Motor neuron (in vitro differentiated cells): ENCODE results near the gene NRG4. TPM values are rescaled to one million over a fixed set of nuclear protein-coding genes. Genes with fewer than 3 reads are reported as not detected.
"Not testable (repeated sequence)": the region's sequence is repeated elsewhere in the genome, so short reads cannot be mapped to it uniquely, and the experiment has no call there.

ENCODE experiments used
- ATAC-seq, 8 experiments: fragments of 200-7000 bp; cut with Tn5 transposase; replicated peaks in 6 of 8; 2 replicates each; pipeline ENCODE4 v1.8.0; 2021; ENCODE audit warnings: mild to moderate bottlenecking in 8 of 8, moderate library complexity in 8 of 8
- H3K27ac ChIP-seq, 2 donors: fragments of 250-450 bp; sonication (Bioruptor Pico); 2 replicates each; pipeline ENCODE4 v1.9.0; 2021; ENCODE audit warnings: antibody characterized with exemption in 2 of 2, mild to moderate bottlenecking in 2 of 2, moderate library complexity in 1 of 2
- H3K4me1 ChIP-seq, 2 donors: fragments of 250-450 bp; sonication (Bioruptor Pico); replicated peaks in 1 of 2; 2 replicates each; pipeline ENCODE4 v1.6.1; 2021; ENCODE audit warnings: antibody characterized with exemption in 2 of 2, mild to moderate bottlenecking in 2 of 2, moderate library complexity in 1 of 2
- H3K4me3 ChIP-seq, 5 donors: fragments of 250-450 bp; sonication (Bioruptor Pico); 2 replicates each; pipeline ENCODE4 v1.9.0; 2021; ENCODE audit warnings: antibody characterized with exemption in 5 of 5, mild to moderate bottlenecking in 5 of 5, moderate library complexity in 4 of 5
- WGBS, 10 experiments: fragments of 450-650 bp; shearing (Covaris generic); methylation state at CpG; one replicate each; pipeline ENCODE4 v1.0.0; 2022; 5-methylcytosine and 5-hydroxymethylcytosine counted together
- in situ Hi-C, 9 experiments: fragments of 400-800 bp; cut with MboI; loops; one replicate each; pipeline ENCODE4 v1.15.0; 2021; ENCODE audit warnings: low sequenced_read_pairs in 9 of 9, low pct_unique_long_range_greater_than_20kb in 2 of 9; ENCODE audit not compliant: unreplicated experiment in 9 of 9
- total RNA-seq, 8 experiments: library from RNA; unstranded; fragments of 300-600 nt; gene quantifications; 2 replicates each; pipeline versions ENCODE4 v1.2.3 to v1.2.4, GENCODE V29; 2022

The NRG4 gene, protein sequence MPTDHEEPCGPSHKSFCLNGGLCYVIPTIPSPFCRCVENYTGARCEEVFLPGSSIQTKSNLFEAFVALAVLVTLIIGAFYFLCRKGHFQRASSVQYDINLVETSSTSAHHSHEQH
- 1 to 10 TPM in 4 of 8 experiments, under 1 TPM in 4; 0.58 to 2.9 (median 1.1) TPM for total RNA-seq

DNA sequence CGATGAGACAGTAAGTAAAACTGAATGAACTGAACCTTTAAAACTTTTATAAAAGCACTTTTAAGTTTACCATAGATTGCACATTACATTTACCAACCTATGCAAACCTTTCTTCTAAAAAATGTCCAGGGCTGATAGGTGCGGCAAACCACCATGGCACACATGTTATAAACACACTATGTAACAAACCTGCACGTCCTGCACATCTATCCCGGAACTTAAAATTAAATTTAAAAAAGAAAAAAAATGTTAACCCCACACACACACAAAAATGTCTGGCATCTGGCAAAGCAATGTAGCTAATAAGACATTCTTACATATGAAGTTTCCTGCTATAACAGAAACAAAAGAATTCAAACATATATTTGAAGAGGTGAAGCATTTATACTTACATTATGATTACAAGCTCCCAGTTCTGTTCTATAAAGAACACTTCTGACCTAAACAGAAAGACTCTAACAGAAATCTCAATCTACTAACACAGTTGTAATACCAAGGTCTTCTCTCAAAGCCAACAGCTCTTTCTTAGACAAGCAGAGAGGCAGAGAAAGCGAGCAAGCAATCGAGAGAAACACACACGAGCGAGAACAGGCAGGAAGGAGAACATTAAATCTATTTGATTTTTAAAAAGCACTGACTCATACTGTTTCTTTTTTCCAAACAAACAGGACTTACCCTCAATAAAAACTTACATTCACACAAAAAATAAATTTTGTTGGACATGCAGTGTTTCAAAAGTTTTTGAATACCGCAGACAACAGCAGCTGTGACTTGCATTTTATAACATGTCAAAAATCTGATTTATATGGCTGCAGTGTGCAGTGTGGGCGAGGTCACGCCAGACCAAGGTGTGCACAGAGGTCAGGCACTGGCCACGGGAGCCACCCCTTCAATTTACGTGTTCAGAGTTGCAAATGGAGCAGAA, at the start of gene NRG4:
Gene NRG4 (minus strand): TSS at position 798 of the 925 bp plus-strand sequence. CDS start 1,194 bp downstream, outside the sequence.
- Histone ChIP-seq H3K27ac (no peak within 1 kb of the TSS), H3K4me3 (peak within 1 kb of the TSS in 1 of 5 donors; percentile 9), H3K4me1 (peaks cover 5 to 6% of the 10 kb centered on the region in 2 donors)
- in situ Hi-C loops, result no loop called here
- peak in 7 of 8 experiments; percentile 37 to 98 (median 47) for ATAC-seq
- 14 to 71% (median 39%) methylated on average over 3 to 12 of the region's 13 CpGs for WGBS, 10 experiments

DNA sequence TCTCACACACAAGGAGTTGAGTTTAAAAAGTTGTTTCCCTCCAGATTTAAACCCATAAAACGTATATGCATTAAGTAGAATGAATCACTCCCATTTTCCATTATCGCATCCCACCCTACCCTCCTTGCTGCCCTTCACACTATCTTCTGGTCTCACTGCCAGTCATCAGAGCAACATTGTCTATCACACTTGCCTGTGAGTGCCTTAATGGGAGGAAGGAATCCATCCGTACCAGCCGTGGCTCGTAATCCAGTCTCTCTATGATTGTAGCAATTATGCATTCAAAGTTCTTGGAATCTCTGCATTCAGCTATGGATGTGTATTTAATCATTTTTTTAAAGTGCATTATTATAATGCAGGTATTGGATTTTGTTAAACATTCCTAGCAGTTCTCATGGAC, 49.5 kb upstream of the NRG4 start:
- WGBS, 10 experiments, result 54 to 100% (median 80%) methylated on average over 1 to 5 of the region's 5 CpGs; no CpG with 5 or more reads in 3 of the 10 experiments
- H3K4me1 ChIP-seq, result peaks cover 0 to 9% of the 10 kb centered on the region in 2 donors
- in situ Hi-C loops, result no loop called here

DNA sequence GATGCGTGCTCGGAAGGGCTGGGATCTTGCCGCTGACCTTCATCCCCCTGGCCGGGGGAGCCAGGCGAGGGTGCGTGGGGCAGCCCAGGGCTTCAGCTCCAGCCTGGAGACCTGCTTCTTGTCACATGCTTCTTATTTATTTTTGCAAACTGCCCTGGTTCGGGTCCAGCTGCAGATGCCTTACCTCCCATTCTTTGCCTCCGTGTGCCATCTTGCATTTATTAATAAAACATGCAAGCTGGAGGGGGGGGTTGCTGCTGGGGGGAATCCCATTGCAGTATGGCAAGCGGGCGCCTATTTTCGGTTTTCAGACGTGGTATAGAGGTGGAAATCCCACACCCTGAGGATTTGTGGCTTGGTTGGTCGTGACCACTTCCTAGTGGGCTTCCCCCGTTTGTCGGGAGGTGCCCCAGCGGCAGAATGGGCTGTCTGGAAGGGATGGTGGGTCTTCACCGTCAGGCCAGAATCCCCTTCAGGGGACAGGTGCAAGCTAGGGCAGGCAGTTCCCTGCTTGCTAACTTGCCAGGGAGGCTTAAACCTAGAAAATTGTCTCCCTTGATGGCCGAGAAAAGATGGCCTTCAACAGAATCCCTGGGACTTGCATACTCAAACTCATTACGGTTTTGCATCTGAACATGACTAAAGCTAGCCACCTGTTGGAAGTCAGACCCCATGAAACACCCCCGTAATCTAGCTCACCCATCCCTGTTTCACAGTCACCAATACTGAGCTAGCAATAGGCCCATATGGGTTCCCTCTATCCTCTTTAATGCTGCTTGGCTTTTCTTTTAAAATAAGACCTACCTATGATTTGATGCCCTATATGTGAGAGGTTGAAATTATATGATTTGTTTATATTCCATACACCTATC, 48.1 kb upstream of the NRG4 start:
- Histone ChIP-seq H3K27ac (no peak overlapping the region), H3K4me3 (peak overlapping the region; percentile 45 to 88 (median 69)), H3K4me1 (peaks cover 0 to 9% of the 10 kb centered on the region in 2 donors)
- peak in 3 of 8 experiments; percentile 11 to 30 (median 25) for ATAC-seq
- in situ Hi-C loops, result no loop called here
- WGBS, 10 experiments, result 0 to 100% (median 26%) methylated on average over 1 to 11 of the region's 20 CpGs; no CpG with 5 or more reads in 1 of the 10 experiments

More for the DNA sequence above, 49.5 kb upstream of the NRG4 start:
- Histone ChIP-seq H3K4me3 (no peak overlapping the region), H3K27ac (no peak overlapping the region)
- no peak for ATAC-seq

DNA sequence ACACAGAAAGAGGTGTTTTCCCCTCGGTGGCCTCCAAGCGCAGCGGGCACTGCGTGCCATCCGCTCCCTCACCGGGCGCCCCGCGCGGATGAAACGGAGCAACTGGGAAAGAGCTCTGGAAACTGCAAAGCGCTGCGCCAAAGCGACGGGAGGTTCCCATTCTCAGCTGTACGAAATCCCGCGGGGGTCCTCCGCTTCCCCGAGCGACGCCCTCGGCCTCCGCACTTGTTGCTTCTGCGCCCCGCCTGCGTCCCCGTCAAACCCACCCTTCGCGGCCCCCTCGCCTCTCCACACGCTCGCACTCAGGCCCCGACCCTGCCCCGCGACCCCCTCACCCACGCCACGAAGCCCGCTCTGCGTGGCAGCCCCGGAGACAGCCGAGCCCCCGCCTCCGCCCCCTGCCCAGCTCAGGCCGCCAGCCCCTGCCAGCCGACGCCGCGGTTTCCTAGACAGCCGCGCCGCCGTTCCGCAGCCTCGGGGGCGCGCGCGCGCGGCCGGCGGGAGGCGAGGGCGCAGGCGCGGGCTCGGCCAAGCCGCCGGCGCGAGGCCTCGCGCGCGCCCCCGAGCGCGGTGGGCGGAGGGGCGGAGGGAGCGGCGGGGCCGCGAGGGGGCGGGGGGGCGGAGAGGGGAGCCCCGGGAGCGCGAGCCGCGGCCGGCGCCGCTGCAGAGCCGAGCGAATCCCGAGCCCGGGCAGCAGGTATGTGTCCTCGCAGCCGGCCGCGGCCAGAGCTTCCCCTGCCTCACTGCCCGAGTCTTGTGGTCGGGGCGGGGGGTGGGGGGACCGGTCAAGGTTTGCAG, 47.3 kb upstream of the NRG4 start, which contains the start of gene TMEM266:
Gene TMEM266 (plus strand): TSS at position 666 of the 798 bp plus-strand sequence. CDS start 74,279 bp downstream, outside the sequence.
- H3K4me1 ChIP-seq, result peaks cover 0 to 9% of the 10 kb centered on the region in 2 donors
- in situ Hi-C loops, result loop anchor here in 2 of 9 experiments (10.0 kb wide), 2 partner anchors 75 to 95 kb away; no protein-coding TSS in a partner anchor
- ATAC-seq, result peak; percentile 67 to 89 (median 84)
- H3K27ac ChIP-seq, result no peak within 1 kb of the TSS
- 0% methylated on average over 5 to 6 of the region's 107 CpGs; no CpG with 5 or more reads in 7 of the 10 experiments for WGBS, 10 experiments
- peak within 1 kb of the TSS; percentile 45 to 88 (median 69) for H3K4me3 ChIP-seq

DNA sequence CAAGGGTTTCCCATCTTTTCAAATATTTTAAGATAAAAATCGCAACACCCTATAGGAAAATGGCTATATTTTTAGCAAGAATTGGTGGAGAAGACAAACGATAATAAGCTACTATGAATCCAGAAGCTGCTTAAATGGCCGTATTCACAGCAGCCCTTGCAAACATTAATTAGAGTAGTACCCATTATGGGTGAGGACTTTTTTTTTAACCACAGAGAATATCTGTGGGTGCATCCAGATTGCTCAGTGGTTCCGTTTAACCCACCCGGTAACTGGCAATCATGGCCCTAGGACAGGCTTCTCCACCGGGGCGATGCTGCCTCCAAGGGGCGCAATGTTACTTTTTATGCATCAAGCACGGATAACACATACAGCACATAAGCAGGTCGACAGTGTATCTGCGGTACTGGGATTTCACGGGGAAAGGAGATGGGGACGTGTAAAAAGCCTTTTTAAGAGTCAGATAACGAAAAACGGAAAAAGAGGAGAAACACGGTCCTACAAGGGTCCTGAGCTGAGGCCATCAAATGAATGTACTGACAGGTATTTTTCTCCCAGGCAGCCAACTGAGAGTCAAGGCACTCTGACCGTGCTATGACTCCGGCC, 46.6 kb upstream of the NRG4 start:
- in situ Hi-C loops, result loop anchor here in 2 of 9 experiments (10.0 kb wide), 2 partner anchors 76 to 96 kb away; no protein-coding TSS in a partner anchor
- Histone ChIP-seq H3K4me3 (peak overlapping the region; percentile 45 to 88 (median 69)), H3K4me1 (peaks cover 0 to 9% of the 10 kb centered on the region in 2 donors), H3K27ac (no peak overlapping the region)
- ATAC-seq, result peak; percentile 11 to 58 (median 20)
- 13 to 60% (median 31%) methylated on average over 1 to 17 of the region's 18 CpGs; no CpG with 5 or more reads in 1 of the 10 experiments for WGBS, 10 experiments

DNA sequence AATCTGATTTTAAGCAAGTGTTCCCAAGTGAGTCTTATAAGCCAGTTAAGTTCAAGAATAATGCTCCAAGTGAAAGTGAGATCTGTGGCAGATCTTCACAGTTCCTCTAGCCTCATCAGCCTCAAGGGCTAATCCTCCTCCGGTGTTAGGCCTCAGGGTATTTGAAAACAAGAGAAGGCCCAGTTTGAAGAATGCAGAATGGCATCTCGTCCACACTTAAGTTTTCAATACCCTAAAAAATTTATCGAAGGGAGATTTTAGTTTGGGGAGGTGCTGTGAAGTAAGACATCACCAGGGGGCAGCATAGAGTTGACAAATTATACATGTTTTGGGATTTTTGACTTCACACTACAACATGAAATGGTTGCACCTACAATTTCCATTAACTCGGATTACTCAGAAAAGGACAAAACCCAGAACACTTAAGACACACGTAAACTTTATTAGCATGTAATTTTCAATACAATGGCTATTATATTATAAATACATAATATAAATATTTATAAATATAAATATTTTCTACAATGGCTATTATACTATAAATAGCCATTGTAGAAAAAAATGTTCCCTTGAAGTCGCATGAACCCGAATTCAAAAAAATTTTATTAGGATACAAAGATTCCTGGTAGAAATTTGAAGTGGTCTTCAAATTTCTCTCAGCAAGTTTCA, 45.2 kb upstream of the NRG4 start:
- H3K4me1 ChIP-seq, result peaks cover 0 to 9% of the 10 kb centered on the region in 2 donors
- peak in 1 of 8 experiments; percentile 10 for ATAC-seq
- no peak overlapping the region for H3K27ac ChIP-seq
- no peak overlapping the region for H3K4me3 ChIP-seq
- WGBS, 10 experiments, result 0 to 11% (median 4%) methylated on average over 5 to 7 of the region's 7 CpGs; no CpG with 5 or more reads in 1 of the 10 experiments
- in situ Hi-C loops, result loop anchor here in 2 of 9 experiments (10.0 kb wide), 2 partner anchors 77 to 97 kb away; no protein-coding TSS in a partner anchor

DNA sequence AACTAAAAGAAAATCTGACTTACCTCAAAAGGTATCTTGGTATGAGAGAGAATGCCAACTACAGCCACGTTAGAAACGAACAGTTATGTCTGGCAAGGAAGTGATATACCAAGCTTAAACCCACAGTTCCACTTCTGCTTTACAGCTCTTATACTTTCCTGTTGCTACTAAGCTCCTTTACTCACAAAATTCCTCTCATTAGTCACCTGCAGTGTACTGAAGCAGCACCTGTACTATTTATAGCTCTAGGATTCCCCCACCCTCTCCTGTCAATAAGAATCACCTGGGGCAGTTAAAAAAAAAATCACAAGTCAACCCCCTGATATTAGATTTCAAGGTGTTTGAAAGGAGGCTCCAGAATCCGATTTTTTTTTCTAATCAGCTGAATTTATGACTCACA, 44.7 kb upstream of the NRG4 start:
- Histone ChIP-seq H3K4me3 (no peak overlapping the region), H3K4me1 (peaks cover 0 to 9% of the 10 kb centered on the region in 2 donors), H3K27ac (no peak overlapping the region)
- in situ Hi-C loops, result loop anchor here in 2 of 9 experiments (10.0 kb wide), 2 partner anchors 78 to 98 kb away; no protein-coding TSS in a partner anchor
- 0 to 49% (median 28%) methylated on average over 1 to 3 of the region's 3 CpGs for WGBS, 10 experiments
- ATAC-seq, result no peak

DNA sequence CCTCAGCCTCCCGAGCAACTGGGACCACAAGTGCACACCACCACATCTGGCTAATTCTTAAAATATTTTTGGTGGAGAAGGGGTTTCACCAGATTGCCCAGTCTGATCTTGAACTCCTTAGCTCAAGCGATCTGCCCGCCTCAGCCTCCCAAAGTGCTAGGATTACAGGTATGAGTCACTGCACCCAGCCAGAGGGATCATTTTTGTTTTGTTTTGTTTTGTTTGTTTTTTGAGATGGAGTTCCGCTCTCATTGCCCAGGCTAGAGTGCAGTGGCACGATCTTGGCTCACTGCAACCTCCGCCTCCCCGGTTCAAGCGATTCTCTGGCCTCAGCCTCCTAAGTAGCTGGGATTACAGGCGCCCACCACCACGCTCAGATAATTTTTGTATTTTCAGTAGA, 42.0 kb upstream of the NRG4 start:
- not testable (repeated sequence) for ATAC-seq, H3K4me1 ChIP-seq, H3K4me3 ChIP-seq, H3K27ac ChIP-seq
- 60 to 100% (median 91%) methylated on average over 1 to 10 of the region's 10 CpGs; no CpG with 5 or more reads in 2 of the 10 experiments for WGBS, 10 experiments
- in situ Hi-C loops, result loop anchor here in 2 of 9 experiments (10.0 kb wide), 2 partner anchors 81 to 101 kb away; no protein-coding TSS in a partner anchor

DNA sequence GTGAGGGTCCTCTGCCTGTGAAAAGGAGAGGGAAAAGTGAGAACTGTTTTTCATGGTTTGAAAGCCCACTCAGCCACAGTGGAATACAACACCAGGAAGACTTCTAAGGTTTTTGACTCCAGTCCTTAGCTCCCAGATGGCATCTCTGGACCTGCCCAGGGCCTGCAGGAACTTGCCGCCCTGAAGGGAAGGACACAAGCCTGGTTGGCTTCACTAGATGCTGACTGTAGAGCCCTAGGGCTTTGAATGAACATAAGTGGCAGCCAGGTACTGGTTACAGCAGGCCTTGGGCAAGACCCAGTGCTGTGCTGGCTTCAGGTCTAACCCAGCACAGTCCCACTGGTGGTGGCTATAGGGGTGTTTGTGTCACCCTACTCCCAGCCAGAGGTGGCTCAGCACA, 26.3 kb upstream of the NRG4 start:
- WGBS, 10 experiments, result 0 to 100% (median 90%) methylated on average over 1 of the region's 1 CpG; no CpG with 5 or more reads in 4 of the 10 experiments
- no peaks in the 10 kb centered on the region for H3K4me1 ChIP-seq
- in situ Hi-C loops, result no loop called here
- no peak overlapping the region for H3K4me3 ChIP-seq
- H3K27ac ChIP-seq, result no peak overlapping the region
- ATAC-seq, result no peak

DNA sequence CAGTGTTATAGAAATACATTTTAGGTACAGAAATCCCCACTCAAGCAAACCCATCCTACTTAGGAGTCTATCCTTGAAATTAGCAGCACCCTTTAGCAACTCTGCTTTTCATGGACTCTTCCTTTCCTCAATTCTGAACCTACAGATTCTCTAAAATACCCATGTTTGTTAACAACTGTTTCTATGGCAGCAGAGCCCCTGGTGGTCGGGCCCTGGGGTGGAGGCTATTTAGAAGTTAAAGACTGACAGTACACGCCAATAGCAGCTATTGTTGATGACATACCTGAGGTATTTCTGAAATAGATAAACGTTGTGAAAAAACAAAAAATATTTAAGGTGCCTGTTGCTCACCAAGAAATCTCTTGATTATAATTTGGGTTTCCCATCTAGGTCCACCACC, 23.4 kb upstream of the NRG4 start:
- Histone ChIP-seq H3K4me3 (no peak overlapping the region), H3K27ac (no peak overlapping the region), H3K4me1 (no peaks in the 10 kb centered on the region)
- WGBS, 10 experiments, result 0 to 100% (median 34%) methylated on average over 1 to 3 of the region's 3 CpGs; no CpG with 5 or more reads in 1 of the 10 experiments
- in situ Hi-C loops, result no loop called here
- no peak for ATAC-seq

DNA sequence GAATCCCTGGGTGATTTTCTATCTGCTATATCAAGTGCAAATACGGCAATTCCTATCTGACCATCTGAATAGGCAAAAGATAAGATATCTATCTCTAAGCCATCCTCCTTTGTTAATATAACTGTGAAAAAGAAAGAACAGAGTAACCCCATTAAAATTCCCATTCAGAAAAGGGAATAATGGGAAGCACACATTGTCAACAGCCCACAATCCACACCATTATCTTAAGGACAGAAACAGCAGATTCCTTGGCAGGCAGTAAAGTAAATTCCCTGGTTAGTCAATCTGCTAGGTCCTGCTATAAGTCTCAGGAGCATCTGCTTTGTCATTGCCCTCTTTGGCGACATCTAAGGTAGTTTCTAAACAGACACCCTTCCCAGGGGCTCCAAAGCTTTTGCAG, 21.9 kb upstream of the NRG4 start:
- Histone ChIP-seq H3K27ac (no peak overlapping the region), H3K4me1 (no peaks in the 10 kb centered on the region), H3K4me3 (no peak overlapping the region)
- in situ Hi-C loops, result no loop called here
- no peak for ATAC-seq
- 0 to 100% (median 54%) methylated on average over 1 to 2 of the region's 2 CpGs; no CpG with 5 or more reads in 3 of the 10 experiments for WGBS, 10 experiments
